ENCODE data around the gene ARFGEF3. TPM values are rescaled to one million over a fixed set of nuclear protein-coding genes. Genes with fewer than 3 reads are reported as not detected.

The ARFGEF3 gene
- total and polyA plus RNA-seq, 2 donors (not counting 1 experiment from before 2014, with no cell fraction given): not detected

GRCh38 chr6:138128096-138128495 is 33.6 kb upstream of the ARFGEF3 start:
- Histone ChIP-seq H3K27ac (ENCODE audit: low read length in 2 of 2) (no peak overlapping the region), H3K27me3 (replicated peaks in 1 of 4; ENCODE audit: control extremely low read depth in 1 of 4, control insufficient read depth in 3 of 4, insufficient read depth in 4 of 4, low read length in 3 of 4) (peaks cover 0 to 6% (median 0%) of the 10 kb centered on the region in 4 experiments), H3K4me2 (replicated peaks; ENCODE audit: low read depth, low read length, poor library complexity, severe bottlenecking) (no peak overlapping the region), H3K36me3 (replicated peaks in 1 of 2; ENCODE audit: control extremely low read depth in 1 of 2, control insufficient read depth in 1 of 2, extremely low read depth in 1 of 2, insufficient read depth in 2 of 2, low read length in 1 of 2) (no peaks in the 10 kb centered on the region), H2AFZ (ENCODE audit: insufficient read depth, low read depth, low read length, poor library complexity, severe bottlenecking) (no peak overlapping the region), H3K4me1 (ENCODE audit: control insufficient read depth in 2 of 2, insufficient read depth in 2 of 2, low read length in 2 of 2) (no peaks in the 10 kb centered on the region), H3K79me2 (ENCODE audit: control insufficient read depth, insufficient read depth, low read length) (no peaks in the 10 kb centered on the region), H3K9me3 (ENCODE audit: control extremely low read depth in 1 of 3, control insufficient read depth in 2 of 3, insufficient read depth in 1 of 3, low read length in 2 of 3) (no peaks in the 10 kb centered on the region), H4K20me1 (ENCODE audit: control insufficient read depth, insufficient read depth, low read length, poor library complexity, severe bottlenecking) (no peaks in the 10 kb centered on the region), H3K9ac (ENCODE audit: low read length) (no peak overlapping the region), H3K4me3 (ENCODE audit: control extremely low read depth in 1 of 5, extremely low read depth in 1 of 5, insufficient read depth in 1 of 5, low read depth in 2 of 5, low read length in 4 of 5) (no peak overlapping the region)
- no peak for DNase-seq
- H3K4me1 Mint-ChIP-seq: no peaks in the 10 kb centered on the region
- H3K27ac Mint-ChIP-seq: no peak overlapping the region
- ChIA-PET POLR2A (no interaction called here), CTCF (no interaction called here)
- intact Hi-C loops (cut with micrococcal nuclease): no loop called here
- H3K9me3 Mint-ChIP-seq (ENCODE audit: insufficient read depth): no peaks in the 10 kb centered on the region
- TF ChIP-seq EZH2 (IDR thresholded peaks at IDR 0.05; ENCODE audit: borderline replicate concordance, insufficient read depth, low read depth, low read length, poor library complexity, severe bottlenecking) (no peak), CTCF (IDR thresholded peaks at IDR 0.05) (no peak)
- peaks cover 16% of the 10 kb centered on the region for H3K27me3 Mint-ChIP-seq
- 83% methylated on average over 1 of the region's 3 CpGs for WGBS (ENCODE audit: insufficient coverage)
- ATAC-seq (ENCODE audit: low read depth): no peak
- H3K4me3 Mint-ChIP-seq: no peak overlapping the region

- no peaks in the 10 kb centered on the region for H3K79me2 ChIP-seq (ENCODE audit: control insufficient read depth, insufficient read depth, low read length)
- no peak overlapping the region for H3K27ac ChIP-seq (ENCODE audit: low read length in 2 of 2)
- no peak overlapping the region for H3K9ac ChIP-seq (ENCODE audit: low read length)
- TF ChIP-seq EZH2 (IDR thresholded peaks at IDR 0.05; ENCODE audit: borderline replicate concordance, insufficient read depth, low read depth, low read length, poor library complexity, severe bottlenecking) (no peak), CTCF (IDR thresholded peaks at IDR 0.05) (no peak)
- no peaks in the 10 kb centered on the region for H3K9me3 Mint-ChIP-seq (ENCODE audit: insufficient read depth)
- ATAC-seq (ENCODE audit: low read depth) (no peak), DNase-seq (no peak)
- H3K27me3 Mint-ChIP-seq: peaks cover 21% of the 10 kb centered on the region
- 93% methylated on average over 8 of the region's 8 CpGs for WGBS (ENCODE audit: insufficient coverage)
- no peaks in the 10 kb centered on the region for H3K4me1 Mint-ChIP-seq
- no peak overlapping the region for H3K27ac Mint-ChIP-seq
- no peak overlapping the region for H3K4me2 ChIP-seq (replicated peaks; ENCODE audit: low read depth, low read length, poor library complexity, severe bottlenecking)
- ChIA-PET POLR2A (no interaction called here), CTCF (interaction anchor here (0.7 to 1.1 kb wide), 2 partner anchors 13 to 17 kb away, joined by 3 read pairs; no protein-coding TSS in a partner anchor)
- H3K4me1 ChIP-seq (ENCODE audit: control insufficient read depth in 2 of 2, insufficient read depth in 2 of 2, low read length in 2 of 2): no peaks in the 10 kb centered on the region
- no peak overlapping the region for H2AFZ ChIP-seq (ENCODE audit: insufficient read depth, low read depth, low read length, poor library complexity, severe bottlenecking)
- peaks cover 0 to 6% (median 0%) of the 10 kb centered on the region in 4 experiments for H3K27me3 ChIP-seq (replicated peaks in 1 of 4; ENCODE audit: control extremely low read depth in 1 of 4, control insufficient read depth in 3 of 4, insufficient read depth in 4 of 4, low read length in 3 of 4)
- no peaks in the 10 kb centered on the region for H4K20me1 ChIP-seq (ENCODE audit: control insufficient read depth, insufficient read depth, low read length, poor library complexity, severe bottlenecking)
- H3K4me3 ChIP-seq (ENCODE audit: control extremely low read depth in 1 of 5, extremely low read depth in 1 of 5, insufficient read depth in 1 of 5, low read depth in 2 of 5, low read length in 4 of 5): no peak overlapping the region
- H3K9me3 ChIP-seq (ENCODE audit: control extremely low read depth in 1 of 3, control insufficient read depth in 2 of 3, insufficient read depth in 1 of 3, low read length in 2 of 3): no peaks in the 10 kb centered on the region
- intact Hi-C loops (cut with micrococcal nuclease): no loop called here
- no peak overlapping the region for H3K4me3 Mint-ChIP-seq
- H3K36me3 ChIP-seq (replicated peaks in 1 of 2; ENCODE audit: control extremely low read depth in 1 of 2, control insufficient read depth in 1 of 2, extremely low read depth in 1 of 2, insufficient read depth in 2 of 2, low read length in 1 of 2): no peaks in the 10 kb centered on the region
Measured at GRCh38 chr6:138129190-138129589, 32.5 kb upstream of the ARFGEF3 start.
